Endothelial cell of umbilical vein (primary cell): ENCODE results near the gene SNRNP35. TPM values are rescaled to one million over a fixed set of nuclear protein-coding genes. Genes with fewer than 3 reads are reported as not detected.
"Not testable (repeated sequence)": the region's sequence is repeated elsewhere in the genome, so short reads cannot be mapped to it uniquely, and the experiment has no call there.

Experiments
- BruUV-seq: library from RNA; stranded (reverse); fragments of 400-500 nt; replicated peaks from 2 replicates; lab custom pipeline; 2021; lab: Mats Ljungman, UMichigan
- CTCF ChIA-PET: fragments of 300-600, 350-600 bp; sonication (Branson Sonifier 250); formaldehyde crosslinking; loops from one replicate; lab custom pipeline; 2021; ENCODE audit warnings: antibody characterized with exemption, inconsistent platforms; lab: Charles Lee
- POLR2A ChIA-PET: fragments of 300-600, 350-600 bp; sonication (Branson Sonifier 250); formaldehyde crosslinking; loops from one replicate; lab custom pipeline; 2021; ENCODE audit warnings: antibody characterized with exemption, inconsistent platforms; lab: Charles Lee
- DNase-seq: peaks from one replicate; pipeline ENCODE4 v3.0.0-alpha.2; 2011; ENCODE audit warnings: low read depth, low spot score
- FAIRE-seq: peaks from 2 replicates; lab custom pipeline; 2011; peaks lifted over from hg19 to GRCh38; lab: Jason Lieb, UNC
- H2AFZ ChIP-seq: 2 replicates; pipeline ENCODE4 v1.6.0; 2012; ENCODE audit warnings: low read depth, low read length, control low read depth, inconsistent platforms
- H3K27ac ChIP-seq: 2 replicates; pipeline ENCODE4 v1.5.1; 2011; ENCODE audit warnings: low read depth, mild to moderate bottlenecking, control low read depth, low read length, moderate library complexity; ENCODE audit not compliant: insufficient read depth
- H3K27me3 ChIP-seq, 2 experiments: 2 replicates each; pipeline versions ENCODE4 v1.6.0 to v1.6.1; 2011; ENCODE audit warnings: low read length in 2 of 2, mixed read lengths in 1 of 2; ENCODE audit not compliant: control insufficient read depth in 2 of 2, insufficient read depth in 2 of 2
- H3K36me3 ChIP-seq, 2 experiments: 2 replicates in 1 of 2; 3 replicates in 1 of 2; pipeline ENCODE4 v1.5.1; 2011; ENCODE audit warnings: low read length in 2 of 2, mild to moderate bottlenecking in 1 of 2, moderate library complexity in 1 of 2; ENCODE audit not compliant: control insufficient read depth in 2 of 2, insufficient read depth in 2 of 2; ENCODE audit errors: extremely low read depth in 1 of 2
- H3K4me1 ChIP-seq: 3 replicates; pipeline ENCODE4 v1.5.1; 2011; ENCODE audit warnings: mild to moderate bottlenecking, low read length; ENCODE audit not compliant: control insufficient read depth, insufficient read depth; ENCODE audit errors: extremely low read depth
- H3K4me2 ChIP-seq: 2 replicates; pipeline ENCODE4 v1.6.1; 2011; ENCODE audit warnings: low read length, control low read depth, mixed read lengths; ENCODE audit not compliant: insufficient read depth
- H3K4me3 ChIP-seq, 3 experiments: fragments of 200-600 bp in 1 of 3; sonication (generic), shearing (Covaris generic) in 1 of 3; replicated peaks in 1 of 3; 2 replicates each; pipeline ENCODE4 v1.5.1; 2011 to 2016; ENCODE audit warnings: control low read depth in 3 of 3, low read length in 3 of 3, mild to moderate bottlenecking in 2 of 3, inconsistent platforms in 1 of 3, low read depth in 1 of 3, moderate library complexity in 1 of 3; ENCODE audit not compliant: insufficient read depth in 1 of 3
- H3K79me2 ChIP-seq: 2 replicates; pipeline ENCODE4 v1.6.0; 2012; ENCODE audit warnings: low read length, inconsistent platforms; ENCODE audit not compliant: control insufficient read depth, insufficient read depth
- H3K9ac ChIP-seq: replicated peaks from 2 replicates; pipeline ENCODE3; 2011; ENCODE audit warnings: low read length, control low read depth; ENCODE audit not compliant: insufficient read depth; ENCODE audit errors: extremely low read depth
- H3K9me1 ChIP-seq: replicated peaks from 3 replicates; pipeline ENCODE4 v1.6.0; 2011; ENCODE audit warnings: mild to moderate bottlenecking, low read length; ENCODE audit not compliant: control insufficient read depth, insufficient read depth; ENCODE audit errors: extremely low read depth
- H3K9me3 ChIP-seq: replicated peaks from 2 replicates; pipeline ENCODE4 v1.5.1; 2012; ENCODE audit warnings: low read length, inconsistent platforms; ENCODE audit not compliant: control insufficient read depth, insufficient read depth
- H4K20me1 ChIP-seq: replicated peaks from 2 replicates; pipeline ENCODE3; 2011; ENCODE audit warnings: mild to moderate bottlenecking, low read length; ENCODE audit not compliant: control insufficient read depth, insufficient read depth; ENCODE audit errors: extremely low read depth
- FOS ChIP-seq: IDR thresholded peaks from 2 replicates; pipeline ENCODE4 v1.6.1; 2011; ENCODE audit warnings: mild to moderate bottlenecking, low read length, moderate library complexity, borderline replicate concordance; ENCODE audit not compliant: insufficient read depth
- dilution Hi-C: fragments of 300-500 bp; cut with MboI; formaldehyde crosslinking; loops from one replicate; pipeline ENCODE4 v1.15.0; 2019; ENCODE audit warnings: low sequenced_read_pairs; ENCODE audit not compliant: extremely low pct_ligation_motif_present
- intact Hi-C: fragments of 100-400 bp; cut with micrococcal nuclease; formaldehyde crosslinking; loops from one replicate; pipeline ENCODE4 v1.10.0; 2022
- polyA plus RNA-seq, 4 experiments: library from polyadenylated mRNA; depleted of rRNA in 3 of 4; stranded (reverse) in 3 of 4; unstranded in 1 of 4; fragments of >200 nt; gene quantifications; 2 replicates each; pipeline versions ENCODE4 v1.2.1 to v1.2.3, GENCODE V29; 2011 to 2012; ENCODE audit warnings: missing spikeins in 1 of 4
- total RNA-seq: library from RNA; stranded (reverse); gene quantifications from 2 replicates; pipeline ENCODE4 v1.2.3, GENCODE V29; 2021

The SNRNP35 gene
- total and polyA plus RNA-seq, 2 donors (not counting 3 experiments of a cell fraction or from before 2014, with no cell fraction given) = 15.9 to 30.6 TPM

DNA sequence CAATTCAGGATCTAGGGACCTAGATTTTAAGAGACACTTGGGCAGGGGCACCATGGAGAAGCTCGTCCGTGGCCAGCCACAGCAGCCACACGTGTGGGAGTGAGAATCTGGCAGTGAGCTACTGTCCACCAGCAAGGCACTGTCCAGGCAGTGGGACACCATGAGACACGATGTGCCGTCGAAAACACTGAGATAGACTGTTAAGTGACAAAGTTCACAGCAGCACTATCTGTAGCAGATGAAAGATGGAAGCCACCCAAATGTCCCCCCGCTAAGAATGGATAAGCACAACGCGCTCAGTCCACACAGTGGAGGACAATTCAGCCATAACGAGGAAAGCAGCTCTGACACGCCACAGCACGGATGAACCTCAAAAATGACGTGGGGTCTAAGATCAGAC is 55.9 kb downstream of the SNRNP35 start:
- CTCF ChIA-PET = interaction anchor here (1.4 kb wide), 1 partner anchor 68 kb away, joined by 4 read pairs; no protein-coding TSS in a partner anchor
- H3K4me2 ChIP-seq = no peak overlapping the region
- H3K4me3 ChIP-seq = no peak overlapping the region
- H3K9me3 ChIP-seq = no peaks in the 10 kb centered on the region
- FAIRE-seq = no peak
- peaks cover 5% of the 10 kb centered on the region for H3K4me1 ChIP-seq
- H4K20me1 ChIP-seq = no peaks in the 10 kb centered on the region
- TF ChIP-seq FOS = no peak
- intact Hi-C loops = no loop called here
- BruUV-seq = no TSS peak
- peaks cover 2 to 38% of the 10 kb centered on the region in 2 experiments for H3K36me3 ChIP-seq
- H3K9ac ChIP-seq = no peak overlapping the region
- H3K27me3 ChIP-seq = no peaks in the 10 kb centered on the region
- no peak overlapping the region for H3K27ac ChIP-seq
- H3K9me1 ChIP-seq = no peaks in the 10 kb centered on the region
- dilution Hi-C loops = no loop called here
- no peak overlapping the region for H2AFZ ChIP-seq
- no peaks in the 10 kb centered on the region for H3K79me2 ChIP-seq
- POLR2A ChIA-PET = no interaction called here
- no peak for DNase-seq

DNA sequence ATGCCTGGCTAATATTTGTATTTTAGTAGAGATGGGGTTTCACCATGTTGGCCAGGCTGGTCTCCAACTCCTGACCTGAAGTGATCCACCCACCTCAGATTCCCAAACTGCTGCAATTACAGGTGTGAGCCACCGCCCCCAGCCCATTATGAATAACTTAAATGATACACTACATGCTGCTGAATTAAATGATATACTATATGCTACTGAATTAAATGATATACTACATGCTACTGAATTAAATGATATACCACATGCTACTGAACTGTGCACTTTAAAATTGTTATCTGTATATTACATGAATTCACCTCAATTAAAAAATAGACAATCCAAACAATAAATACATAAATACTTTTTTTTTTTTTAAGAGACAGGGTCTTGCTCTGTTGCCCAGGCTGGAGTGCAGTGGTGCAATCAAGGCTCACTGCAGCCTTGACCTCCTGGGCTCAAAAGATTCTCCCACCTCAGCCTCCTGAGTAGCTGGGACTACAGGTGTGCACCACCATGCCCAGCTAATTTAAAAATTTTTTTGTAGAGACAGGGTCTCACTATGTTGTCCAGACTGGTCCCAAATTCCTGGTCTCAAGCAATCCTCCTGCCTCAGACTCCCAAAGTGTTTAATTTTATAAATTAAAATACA is 56.8 kb downstream of the SNRNP35 start:
- H3K79me2 ChIP-seq, H3K27ac ChIP-seq, H2AFZ ChIP-seq, H3K9ac ChIP-seq, H3K27me3 ChIP-seq, H3K4me3 ChIP-seq, H3K4me2 ChIP-seq, DNase-seq, intact Hi-C loops, H3K9me3 ChIP-seq, dilution Hi-C loops, BruUV-seq, H4K20me1 ChIP-seq, POLR2A ChIA-PET, FAIRE-seq, H3K4me1 ChIP-seq, H3K9me1 ChIP-seq: not testable (repeated sequence)
- peaks cover 2 to 42% of the 10 kb centered on the region in 2 experiments for H3K36me3 ChIP-seq
- CTCF ChIA-PET = interaction anchor here (1.4 kb wide), 2 partner anchors 67 kb away, joined by 4 to 5 read pairs; no protein-coding TSS in a partner anchor
